IMR-90 (cell line): Measurements from ENCODE around the gene PCNX2.

Source experiments
- CEBPB ChIP-seq: IDR thresholded peaks from 2 replicates; pipeline ENCODE4 v1.6.1; 2012; ENCODE audit warnings: low read depth, low read length, improper control_type of control experiment
- CHD1 ChIP-seq: IDR thresholded peaks from 2 replicates; pipeline ENCODE4 v1.6.1; 2012; ENCODE audit warnings: low read depth, low read length, improper control_type of control experiment
- CTCF ChIP-seq: conservative IDR thresholded peaks from 2 replicates; pipeline ENCODE4 v1.5.1; 2012; ENCODE audit warnings: mild to moderate bottlenecking, low read depth, low read length, improper control_type of control experiment
- MAFK ChIP-seq: IDR thresholded peaks from 2 replicates; pipeline ENCODE4 v1.6.1; 2012; ENCODE audit warnings: low read depth, low read length, improper control_type of control experiment
- MXI1 ChIP-seq: IDR thresholded peaks from 2 replicates; pipeline ENCODE4 v1.6.1; 2012; ENCODE audit warnings: low read depth, mild to moderate bottlenecking, low read length, moderate library complexity, borderline replicate concordance
- POLR2A ChIP-seq: IDR thresholded peaks from 2 replicates; pipeline ENCODE4 v1.6.1; 2012; ENCODE audit warnings: mild to moderate bottlenecking, low read depth, low read length
- RAD21 ChIP-seq: IDR thresholded peaks from 2 replicates; pipeline ENCODE4 v1.6.1; 2012; ENCODE audit warnings: low read length, improper control_type of control experiment
- RCOR1 ChIP-seq: IDR thresholded peaks from 2 replicates; pipeline ENCODE4 v1.6.1; 2012; ENCODE audit warnings: mild to moderate bottlenecking, low read length, improper control_type of control experiment; ENCODE audit not compliant: insufficient replicate concordance
- RFX5 ChIP-seq: IDR thresholded peaks from 2 replicates; pipeline ENCODE4 v1.8.0; 2012; ENCODE audit warnings: low read depth, mild to moderate bottlenecking, low read length, moderate library complexity
- SMC3 ChIP-seq: fragments of 150-350 bp; IDR thresholded peaks from 2 replicates; pipeline ENCODE4 v1.6.1; 2016; ENCODE audit warnings: low read depth, mild to moderate bottlenecking, antibody characterized with exemption, low read length, moderate library complexity
- TF ChIP-seq, protein P1 (sequence below): fragments of 150-350 bp; IDR thresholded peaks from 2 replicates; pipeline ENCODE4 v1.6.1; 2017; ENCODE audit warnings: mild to moderate bottlenecking, antibody characterized with exemption, low read length, low read depth

DNA sequence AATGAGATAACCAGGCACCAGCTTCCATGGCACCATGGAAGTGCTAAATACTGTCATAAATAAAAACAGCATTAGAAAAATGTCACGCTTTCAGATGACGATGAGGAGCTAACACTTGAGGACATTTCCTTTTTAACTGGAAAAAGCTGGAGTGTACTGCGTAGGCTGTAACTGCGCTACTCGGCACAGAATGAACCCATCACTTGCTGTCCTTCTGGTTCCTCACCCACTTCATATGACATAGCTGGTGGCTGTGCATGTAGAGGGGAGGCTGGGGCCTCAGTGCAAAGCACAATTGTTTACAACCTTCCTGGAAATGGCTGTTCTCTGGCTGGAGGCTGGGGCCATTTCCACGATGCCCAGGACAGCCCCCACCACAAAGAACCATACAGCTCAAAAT is 289.4 kb downstream of the PCNX2 start:
- TF ChIP-seq CTCF: no peak
- TF ChIP-seq SMC3: no peak
- no peak for TF ChIP-seq RCOR1
- TF ChIP-seq MAFK: no peak
- no peak for TF ChIP-seq RFX5
- no peak for TF ChIP-seq MXI1
- TF ChIP-seq, protein P1, sequence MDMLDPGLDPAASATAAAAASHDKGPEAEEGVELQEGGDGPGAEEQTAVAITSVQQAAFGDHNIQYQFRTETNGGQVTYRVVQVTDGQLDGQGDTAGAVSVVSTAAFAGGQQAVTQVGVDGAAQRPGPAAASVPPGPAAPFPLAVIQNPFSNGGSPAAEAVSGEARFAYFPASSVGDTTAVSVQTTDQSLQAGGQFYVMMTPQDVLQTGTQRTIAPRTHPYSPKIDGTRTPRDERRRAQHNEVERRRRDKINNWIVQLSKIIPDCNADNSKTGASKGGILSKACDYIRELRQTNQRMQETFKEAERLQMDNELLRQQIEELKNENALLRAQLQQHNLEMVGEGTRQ: no peak
- TF ChIP-seq POLR2A: no peak
- TF ChIP-seq RAD21: no peak
- no peak for TF ChIP-seq CHD1
- TF ChIP-seq CEBPB: no peak
